H1 (cell line): ENCODE results near the gene CYB5R3. TPM values are rescaled to one million over a fixed set of nuclear protein-coding genes. Genes with fewer than 3 reads are reported as not detected.

Experiments used
- CTCF ChIA-PET: fragments of 300-600 bp; sonication (Branson Sonifier 250); formaldehyde crosslinking; loops from one replicate; lab custom pipeline; 2021; ENCODE audit not compliant: partially characterized antibody; lab: Charles Lee
- POLR2A ChIA-PET: fragments of 300-600 bp; sonication (Branson Sonifier 250); formaldehyde crosslinking; loops from one replicate; lab custom pipeline; 2021; ENCODE audit warnings: inconsistent platforms; ENCODE audit not compliant: partially characterized antibody; lab: Charles Lee
- DNase-seq, 2 experiments: peaks; one replicate each; pipeline versions ENCODE4 v3.0.0 to v3.0.0-alpha.2; 2010 to 2022; ENCODE audit warnings: low spot score in 2 of 2, low read depth in 1 of 2, mixed read lengths in 1 of 2
- FAIRE-seq: peaks from 2 replicates; lab custom pipeline; 2011; peaks lifted over from hg19 to GRCh38; lab: Jason Lieb, UNC
- H2AFZ ChIP-seq: 2 replicates; pipeline ENCODE4 v1.8.1; 2012; ENCODE audit warnings: low read length, inconsistent platforms
- H2AK5ac ChIP-seq: 2 replicates; pipeline ENCODE4 v1.6.1; 2013; ENCODE audit warnings: low read depth, low read length
- H2BK120ac ChIP-seq: replicated peaks from 2 replicates; pipeline ENCODE3; 2013; ENCODE audit warnings: low read depth, low read length, inconsistent platforms
- H2BK12ac ChIP-seq: 2 replicates; pipeline ENCODE4 v1.6.1; 2013; ENCODE audit warnings: low read depth, low read length
- H2BK15ac ChIP-seq: 2 replicates; pipeline ENCODE4 v1.6.1; 2013; ENCODE audit warnings: low read length
- H2BK20ac ChIP-seq: 2 replicates; pipeline ENCODE4 v1.6.1; 2013; ENCODE audit warnings: low read length
- H2BK5ac ChIP-seq: 2 replicates; pipeline ENCODE4 v1.6.1; 2013; ENCODE audit warnings: low read depth, low read length
- H3K14ac ChIP-seq: 2 replicates; pipeline ENCODE4 v1.6.1; 2013; ENCODE audit warnings: inconsistent platforms; ENCODE audit not compliant: insufficient read length
- H3K18ac ChIP-seq: 2 replicates; pipeline ENCODE4 v1.6.1; 2013; ENCODE audit warnings: low read length; ENCODE audit errors: extremely low read depth
- H3K23ac ChIP-seq: 2 replicates; pipeline ENCODE4 v1.6.1; 2013; ENCODE audit warnings: inconsistent platforms; ENCODE audit not compliant: insufficient read length
- H3K23me2 ChIP-seq: 2 replicates; pipeline ENCODE4 v1.6.1; 2013; ENCODE audit warnings: low read depth, low read length
- H3K27ac ChIP-seq: 2 replicates; pipeline ENCODE4 v1.6.1; 2011; ENCODE audit warnings: low read depth, low read length, inconsistent platforms
- H3K27me3 ChIP-seq, 4 experiments: replicated peaks in 1 of 4; 1 replicate in 1 of 4; 2 replicates in 3 of 4; pipeline versions ENCODE4 v1.6.1 to v1.8.1; 2011 to 2013; ENCODE audit warnings: low read length in 3 of 4, mild to moderate bottlenecking in 3 of 4, inconsistent platforms in 2 of 4, mixed read lengths in 2 of 4, moderate library complexity in 1 of 4; ENCODE audit not compliant: control insufficient read depth in 3 of 4, insufficient read depth in 3 of 4; ENCODE audit errors: extremely low read depth in 1 of 4
- H3K36me3 ChIP-seq, 4 experiments: 2 replicates each; pipeline versions ENCODE4 v1.6.1 to v1.8.1; 2011 to 2013; ENCODE audit warnings: mild to moderate bottlenecking in 4 of 4, low read length in 3 of 4, moderate library complexity in 2 of 4, control low read depth in 1 of 4, inconsistent platforms in 1 of 4; ENCODE audit not compliant: insufficient read depth in 4 of 4, control insufficient read depth in 2 of 4
- H3K4ac ChIP-seq: replicated peaks from 2 replicates; pipeline ENCODE3; 2013; ENCODE audit warnings: low read length, low read depth, mixed read lengths, inconsistent platforms; ENCODE audit not compliant: insufficient read length
- H3K4me1 ChIP-seq, 4 experiments: replicated peaks in 1 of 4; 1 replicate in 1 of 4; 2 replicates in 3 of 4; pipeline versions ENCODE4 v1.6.1 to v1.8.1; 2011 to 2013; ENCODE audit warnings: low read length in 3 of 4, inconsistent platforms in 2 of 4, mixed read lengths in 1 of 4; ENCODE audit not compliant: insufficient read depth in 4 of 4, control insufficient read depth in 3 of 4
- H3K4me2 ChIP-seq, 2 experiments: 2 replicates each; pipeline versions ENCODE4 v1.6.1 to v1.8.1; 2011 to 2013; ENCODE audit warnings: low read depth in 2 of 2, low read length in 2 of 2, control low read depth in 1 of 2, inconsistent platforms in 1 of 2, mild to moderate bottlenecking in 1 of 2; ENCODE audit not compliant: insufficient read depth in 1 of 2
- H3K4me3 ChIP-seq, 4 experiments: fragments of 200-600, 300-600 bp in 1 of 4; sonication (generic), shearing (Covaris generic), sonication (Bioruptor Twin) in 1 of 4; 2 replicates each; pipeline versions ENCODE4 v1.5.1 to v1.8.1; 2011 to 2016; ENCODE audit warnings: low read length in 4 of 4, low read depth in 3 of 4, control low read depth in 2 of 4, inconsistent platforms in 2 of 4, mild to moderate bottlenecking in 2 of 4, mixed read lengths in 1 of 4, moderate library complexity in 1 of 4; ENCODE audit not compliant: insufficient read depth in 2 of 4; ENCODE audit errors: extremely low read depth in 1 of 4
- H3K56ac ChIP-seq: replicated peaks from 2 replicates; pipeline ENCODE3; 2013; ENCODE audit warnings: low read depth, mild to moderate bottlenecking, mixed read lengths, low read length, inconsistent platforms; ENCODE audit not compliant: insufficient read length
- H3K79me1 ChIP-seq: 2 replicates; pipeline ENCODE4 v1.6.1; 2013; ENCODE audit warnings: low read depth, low read length, control low read depth
- H3K79me2 ChIP-seq, 2 experiments: 2 replicates each; pipeline versions ENCODE4 v1.6.1 to v1.8.1; 2012 to 2013; ENCODE audit warnings: low read length in 2 of 2, mild to moderate bottlenecking in 2 of 2, inconsistent platforms in 1 of 2; ENCODE audit not compliant: insufficient read depth in 2 of 2, control insufficient read depth in 1 of 2
- H3K9ac ChIP-seq, 4 experiments: replicated peaks in 1 of 4; 1 replicate in 1 of 4; 2 replicates in 3 of 4; pipeline versions ENCODE4 v1.6.1 to v1.8.1; 2011 to 2013; ENCODE audit warnings: low read depth in 3 of 4, low read length in 3 of 4, control low read depth in 2 of 4, mild to moderate bottlenecking in 2 of 4, moderate library complexity in 2 of 4, inconsistent platforms in 1 of 4; ENCODE audit errors: extremely low read depth in 1 of 4
- H3K9me3 ChIP-seq, 2 experiments: 2 replicates each; pipeline versions ENCODE4 v1.6.1 to v1.8.1; 2012 to 2013; ENCODE audit warnings: mild to moderate bottlenecking in 2 of 2, moderate library complexity in 2 of 2, control low read depth in 1 of 2, inconsistent platforms in 1 of 2, low read depth in 1 of 2, low read length in 1 of 2, mixed read lengths in 1 of 2; ENCODE audit not compliant: insufficient read depth in 2 of 2
- H4K20me1 ChIP-seq, 2 experiments: replicated peaks in 1 of 2; 2 replicates each; pipeline versions ENCODE3 to v1.8.1; 2011 to 2013; ENCODE audit warnings: inconsistent platforms in 2 of 2, low read length in 2 of 2, mild to moderate bottlenecking in 1 of 2; ENCODE audit not compliant: insufficient read depth in 2 of 2, control insufficient read depth in 1 of 2
- H4K5ac ChIP-seq: 2 replicates; pipeline ENCODE4 v1.6.1; 2013; ENCODE audit warnings: low read length, low read depth, mixed read lengths, inconsistent platforms; ENCODE audit not compliant: insufficient read length
- H4K8ac ChIP-seq: 2 replicates; pipeline ENCODE4 v1.8.0; 2013; ENCODE audit warnings: mild to moderate bottlenecking, moderate library complexity, low read length, inconsistent platforms; ENCODE audit not compliant: insufficient read depth; ENCODE audit errors: extremely low read depth
- H4K91ac ChIP-seq: replicated peaks from 2 replicates; pipeline ENCODE3; 2013; ENCODE audit warnings: low read length, mixed read lengths, inconsistent platforms; ENCODE audit not compliant: insufficient read length
- RFX5 ChIP-seq: IDR thresholded peaks from 2 replicates; pipeline ENCODE4 v1.6.1; 2011; ENCODE audit warnings: low read depth, low read length, improper control_type of control experiment, borderline replicate concordance
- SIRT6 ChIP-seq: IDR thresholded peaks from one replicate; pipeline ENCODE4 v1.7.1; 2012; ENCODE audit warnings: low read length, inconsistent platforms
- SP1 ChIP-seq: IDR thresholded peaks from 2 replicates; pipeline ENCODE4 v1.6.1; 2011; ENCODE audit warnings: low read depth, low read length
- WGBS, 2 experiments: shearing (Covaris generic) in 1 of 2; methylation state at CpG; one replicate each; pipeline versions ENCODE4 v1.1.6 to v1.1.7; 2013 to 2015; ENCODE audit warnings: low lambda C conversion rate in 2 of 2, mixed read lengths in 2 of 2, inconsistent platforms in 1 of 2, low coverage in 1 of 2, missing lambda C conversion rate in 1 of 2; ENCODE audit not compliant: insufficient replicate concordance in 2 of 2, insufficient coverage in 1 of 2, insufficient read length in 1 of 2; ENCODE audit errors: extremely low coverage in 1 of 2, missing lambda C conversion rate in 1 of 2; 5-methylcytosine and 5-hydroxymethylcytosine counted together
- polyA plus RNA-seq, 7 experiments: library from polyadenylated mRNA; depleted of rRNA in 3 of 7; stranded (reverse) in 5 of 7; unstranded in 2 of 7; fragments of >200 nt in 5 of 7; fragments of 200-250 nt in 2 of 7; gene quantifications; 1 replicate in 5 of 7; 2 replicates in 1 of 7; 4 replicates in 1 of 7; pipeline versions ENCODE4 v1.2.1 to v1.2.3, GENCODE V29; 2011 to 2013; ENCODE audit warnings: missing spikeins in 2 of 7, mixed read lengths in 2 of 7
- total RNA-seq: library from RNA; stranded (reverse); fragmentation: NEBNext Ultra II Directional; extraction: Animal tissue kit (Norgen Biotek cat#: 25700); gene quantifications from 2 replicates; pipeline ENCODE4 v1.2.1, GENCODE V29; 2021

Gene CYB5R3
- total and polyA plus RNA-seq, 2 of the 8 experiments (the other 6 are each of a cell fraction or from before 2014, with no cell fraction given) = 75.3 to 113 TPM

DNA sequence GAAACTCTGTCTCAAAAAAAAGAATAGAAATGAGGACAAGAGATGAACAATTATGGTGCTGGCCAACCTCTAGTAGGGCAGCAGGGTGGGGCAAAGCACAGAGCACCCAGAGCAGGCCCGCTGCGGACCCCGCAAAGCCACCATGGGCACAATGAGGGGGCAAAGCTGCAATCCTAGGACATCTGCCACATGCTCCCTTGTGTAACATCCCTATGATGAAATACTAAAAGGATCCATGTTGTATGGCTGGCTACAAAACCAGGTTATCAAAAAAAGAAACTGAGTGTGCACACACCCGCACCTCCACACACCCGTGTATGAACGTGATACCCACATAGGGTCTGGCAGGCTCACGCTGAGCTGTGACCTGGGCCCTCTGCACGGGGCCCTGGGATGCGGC, 16.2 kb downstream of the CYB5R3 start:
- Histone ChIP-seq H2BK120ac (no peak overlapping the region), H3K36me3 (peaks cover 2 to 22% (median 12%) of the 10 kb centered on the region in 4 experiments; a peak in 5 of 8 replicates)
- CTCF ChIA-PET = interaction anchor here (3.0 to 5.0 kb wide), 2 partner anchors 8 to 11 kb away, joined by 11 to 43 read pairs; partner anchors contain the start of gene ATP5MGL
- TF ChIP-seq RFX5 (no peak), SIRT6 (no peak), SP1 (no peak)

More for the DNA sequence above, 16.2 kb downstream of the CYB5R3 start:
- H3K27ac ChIP-seq = no peak overlapping the region
- no peak overlapping the region for H2BK5ac ChIP-seq
- H4K20me1 ChIP-seq = peaks cover 0 to 11% of the 10 kb centered on the region in 2 experiments
- no peak overlapping the region for H2BK12ac ChIP-seq
- FAIRE-seq (no peak), DNase-seq (no peak)
- no peak overlapping the region for H2AK5ac ChIP-seq
- H3K18ac ChIP-seq = no peak overlapping the region
- no peaks in the 10 kb centered on the region; the same call in 1 of the 2 replicates for H3K79me1 ChIP-seq
- H4K8ac ChIP-seq = no peak overlapping the region
- POLR2A ChIA-PET = interaction anchor here (2.2 to 3.5 kb wide), 2 partner anchors 11 to 18 kb away, joined by 10 to 23 read pairs; partner anchors contain the start of gene POLDIP3
- H3K9ac ChIP-seq = no peak overlapping the region
- no peaks in the 10 kb centered on the region for H3K23me2 ChIP-seq
- no peak overlapping the region for H3K4me3 ChIP-seq
- 98% methylated on average over 9 of the region's 9 CpGs; no CpG with 5 or more reads in 1 of the 2 experiments for WGBS, 2 experiments
- H3K4me2 ChIP-seq = no peak overlapping the region
- H3K4ac ChIP-seq = no peak overlapping the region
- H3K14ac ChIP-seq = no peak overlapping the region
- H3K23ac ChIP-seq = no peak overlapping the region
- H4K5ac ChIP-seq = no peak overlapping the region
- no peaks in the 10 kb centered on the region for H3K27me3 ChIP-seq
- H3K56ac ChIP-seq = no peak overlapping the region
- no peak overlapping the region for H2BK15ac ChIP-seq
- no peaks in the 10 kb centered on the region for H3K9me3 ChIP-seq
- H2BK20ac ChIP-seq = no peak overlapping the region
- H3K4me1 ChIP-seq = no peaks in the 10 kb centered on the region
- no peaks in the 10 kb centered on the region; a peak in 1 of 4 replicates for H3K79me2 ChIP-seq
- no peak overlapping the region for H2AFZ ChIP-seq
- H4K91ac ChIP-seq = no peak overlapping the region
